Caco-2 (cell line): ENCODE data around the gene S1PR2. TPM values are rescaled to one million over a fixed set of nuclear protein-coding genes. Genes with fewer than 3 reads are reported as not detected.

Experiments
- BruUV-seq: library from RNA; stranded (reverse); fragments of 400-500 nt; replicated peaks from 2 replicates; lab custom pipeline; 2021; lab: Mats Ljungman, UMichigan
- CTCF ChIA-PET: fragments of 300-600 bp; sonication (Branson Sonifier 250); formaldehyde crosslinking; loops from one replicate; lab custom pipeline; 2022; ENCODE audit warnings: antibody characterized with exemption; lab: Charles Lee
- POLR2A ChIA-PET: fragments of 300-600 bp; sonication (Branson Sonifier 250); formaldehyde crosslinking; loops from one replicate; lab custom pipeline; 2022; ENCODE audit warnings: antibody characterized with exemption; lab: Charles Lee
- DNase-seq, 2 experiments: peaks; one replicate each; pipeline versions ENCODE4 v3.0.0 to v3.0.0-alpha.2; 2020 to 2022
- H3K27me3 ChIP-seq: replicated peaks from 2 replicates; pipeline ENCODE4 v1.6.0; 2011; ENCODE audit warnings: low read length; ENCODE audit not compliant: control insufficient read depth, insufficient read depth
- H3K36me3 ChIP-seq: 2 replicates; pipeline ENCODE4 v1.5.1; 2011; ENCODE audit warnings: low read length; ENCODE audit not compliant: control insufficient read depth, insufficient read depth
- H3K4me1 ChIP-seq: fragments of 250-450 bp; sonication (Bioruptor Pico); 2 replicates; pipeline ENCODE4 v1.5.1; 2020; ENCODE audit warnings: mild to moderate bottlenecking
- H3K4me3 ChIP-seq: 2 replicates; pipeline ENCODE4 v1.5.1; 2011; ENCODE audit warnings: low read depth, mild to moderate bottlenecking, control low read depth, low read length
- H3K9me3 ChIP-seq: fragments of 250-450 bp; sonication (Bioruptor Pico); 2 replicates; pipeline ENCODE4 v1.5.1; 2020; ENCODE audit warnings: mild to moderate bottlenecking, moderate library complexity
- H3K27ac Mint-ChIP-seq: one replicate; pipeline ENCODE4 v1.8.0; 2022; ENCODE audit warnings: mixed read lengths; ENCODE audit not compliant: unreplicated experiment
- H3K27me3 Mint-ChIP-seq: one replicate; pipeline ENCODE4 v1.8.0; 2022; ENCODE audit warnings: mixed read lengths; ENCODE audit not compliant: insufficient read depth, unreplicated experiment
- H3K36me3 Mint-ChIP-seq: one replicate; pipeline ENCODE4 v1.8.0; 2022; ENCODE audit warnings: mild to moderate bottlenecking, mixed read lengths; ENCODE audit not compliant: insufficient read depth, unreplicated experiment
- H3K4me1 Mint-ChIP-seq: one replicate; pipeline ENCODE4 v1.8.0; 2022; ENCODE audit warnings: low read depth, mixed read lengths; ENCODE audit not compliant: unreplicated experiment
- H3K4me3 Mint-ChIP-seq: one replicate; pipeline ENCODE4 v1.8.0; 2022; ENCODE audit warnings: mild to moderate bottlenecking, moderate library complexity, mixed read lengths; ENCODE audit not compliant: unreplicated experiment
- H3K9me3 Mint-ChIP-seq: one replicate; pipeline ENCODE4 v1.8.0; 2022; ENCODE audit warnings: mixed read lengths; ENCODE audit not compliant: unreplicated experiment
- CTCF ChIP-seq, 2 experiments: fragments of 200-600 bp in 1 of 2; IDR thresholded peaks; 1 replicate in 1 of 2; 2 replicates in 1 of 2; pipeline versions ENCODE4 v1.5.1 to v1.8.0; 2011 to 2022; ENCODE audit warnings: antibody characterized with exemption in 1 of 2, control low read depth in 1 of 2, inconsistent platforms in 1 of 2, low read depth in 1 of 2, low read length in 1 of 2, mild to moderate bottlenecking in 1 of 2, moderate library complexity in 1 of 2; ENCODE audit not compliant: insufficient read depth in 1 of 2, severe bottlenecking in 1 of 2, unreplicated experiment in 1 of 2
- intact Hi-C: fragments of 100-400 bp; cut with micrococcal nuclease; formaldehyde crosslinking; loops from one replicate; pipeline ENCODE4 v1.10.0; 2022; ENCODE audit not compliant: unreplicated experiment
- total RNA-seq: library from RNA; stranded (reverse); gene quantifications from 2 replicates; pipeline ENCODE4 v1.2.3, GENCODE V29; 2022

The S1PR2 gene
- total RNA-seq, 1 experiment from 2014 or later: 6.2 TPM

GRCh38 chr19:10266706-10267105 is 35.6 kb upstream of the S1PR2 start:
- no peaks in the 10 kb centered on the region for H3K9me3 ChIP-seq
- no peak for DNase-seq
- BruUV-seq: no TSS peak
- Mint-ChIP-seq H3K36me3 (peaks cover 6% of the 10 kb centered on the region), H3K27me3 (no peaks in the 10 kb centered on the region), H3K4me3 (no peak overlapping the region), H3K9me3 (no peaks in the 10 kb centered on the region), H3K27ac (no peak overlapping the region), H3K4me1 (no peaks in the 10 kb centered on the region)
- H3K4me3 ChIP-seq: no peak overlapping the region
- ChIA-PET CTCF (interaction anchor here (1.3 kb wide), 1 partner anchor 122 kb away, joined by 7 read pairs; no protein-coding TSS in a partner anchor), POLR2A (no interaction called here)
- no peaks in the 10 kb centered on the region for H3K27me3 ChIP-seq
- intact Hi-C loops: no loop called here
- no peak for TF ChIP-seq CTCF (IDR thresholded peaks at IDR 0.05; ENCODE audit: insufficient read depth in 1 of 2, low read depth in 1 of 2, low read length in 1 of 2, severe bottlenecking in 1 of 2, unreplicated experiment in 1 of 2)
- no peaks in the 10 kb centered on the region for H3K36me3 ChIP-seq
- H3K4me1 ChIP-seq: peaks cover 14% of the 10 kb centered on the region

GRCh38 chr19:10262771-10263170 is 31.6 kb upstream of the S1PR2 start:
- H3K27me3 Mint-ChIP-seq: no peaks in the 10 kb centered on the region
- Histone ChIP-seq H3K36me3 (peaks cover 2% of the 10 kb centered on the region; the same call in 1 of the 2 replicates), H3K27me3 (no peaks in the 10 kb centered on the region), H3K4me1 (peaks cover 27% of the 10 kb centered on the region), H3K4me3 (no peak overlapping the region), H3K9me3 (no peaks in the 10 kb centered on the region)
- H3K4me1 Mint-ChIP-seq: peaks cover 1% of the 10 kb centered on the region
- H3K9me3 Mint-ChIP-seq: no peaks in the 10 kb centered on the region
- CTCF ChIA-PET: interaction anchor here (0.6 kb wide), 1 partner anchor 126 kb away, joined by 4 read pairs; no protein-coding TSS in a partner anchor
- no peak overlapping the region for H3K27ac Mint-ChIP-seq
- no peak for TF ChIP-seq CTCF (IDR thresholded peaks at IDR 0.05; ENCODE audit: insufficient read depth in 1 of 2, low read depth in 1 of 2, low read length in 1 of 2, severe bottlenecking in 1 of 2, unreplicated experiment in 1 of 2)
- no peak overlapping the region for H3K4me3 Mint-ChIP-seq
- intact Hi-C loops: no loop called here
- peaks cover 10% of the 10 kb centered on the region for H3K36me3 Mint-ChIP-seq
- POLR2A ChIA-PET: no interaction called here
- no peak for DNase-seq
- no TSS peak for BruUV-seq

- Histone ChIP-seq H3K4me3 (no peak overlapping the region), H3K36me3 (peaks cover 2% of the 10 kb centered on the region; the same call in 1 of the 2 replicates), H3K9me3 (no peaks in the 10 kb centered on the region), H3K4me1 (peaks cover 27% of the 10 kb centered on the region), H3K27me3 (no peaks in the 10 kb centered on the region)
- intact Hi-C loops: no loop called here
- Mint-ChIP-seq H3K4me1 (peaks cover 7% of the 10 kb centered on the region), H3K27ac (peak overlapping the region; percentile 79), H3K9me3 (no peaks in the 10 kb centered on the region), H3K36me3 (peaks cover 21% of the 10 kb centered on the region), H3K4me3 (no peak overlapping the region), H3K27me3 (no peaks in the 10 kb centered on the region)
- DNase-seq: no peak
- ChIA-PET CTCF (interaction anchor here (1.6 to 3.4 kb wide), 7 partner anchors 9 to 130 kb away, joined by 4 to 54 read pairs (median 18); partner anchors contain the start of genes ICAM1 and ICAM5), POLR2A (interaction anchor here (1.0 to 1.7 kb wide), 3 partner anchors 9 to 128 kb away, joined by 3 to 9 read pairs (median 4); partner anchors contain the start of gene ICAM1)
- TF ChIP-seq CTCF (IDR thresholded peaks at IDR 0.05; ENCODE audit: insufficient read depth in 1 of 2, low read depth in 1 of 2, low read length in 1 of 2, severe bottlenecking in 1 of 2, unreplicated experiment in 1 of 2): no peak
- no TSS peak for BruUV-seq
Measured at GRCh38 chr19:10260141-10260584, 29.0 kb upstream of the S1PR2 start.
